Retinal pigment epithelial cell (primary cell): Measurements from ENCODE around the gene ZNRF1.

Experiments used
- DNase-seq: peaks from one replicate; pipeline ENCODE4 v3.0.0-alpha.2; 2010; ENCODE audit warnings: low read depth
- H3K4me3 ChIP-seq: 2 replicates; pipeline ENCODE4 v1.5.1; 2011; ENCODE audit warnings: mild to moderate bottlenecking, low read length, control low read depth, moderate library complexity
- CTCF ChIP-seq: conservative IDR thresholded peaks from 2 replicates; pipeline ENCODE4 v1.5.1; 2011; ENCODE audit warnings: low read depth, low read length, control low read depth, inconsistent platforms

The ZNRF1 gene

GRCh38 chr16:75048054-75048453 lies 49.2 kb downstream of the ZNRF1 start:
- no peak overlapping the region for H3K4me3 ChIP-seq
- no peak for TF ChIP-seq CTCF
- no peak for DNase-seq

GRCh38 chr16:75048530-75048929 lies 49.7 kb downstream of the ZNRF1 start:
- no peak for DNase-seq
- H3K4me3 ChIP-seq = no peak overlapping the region

GRCh38 chr16:75052481-75053202 lies 53.8 kb downstream of the ZNRF1 start:
- no peak for TF ChIP-seq CTCF
- DNase-seq = no peak
- no peak overlapping the region for H3K4me3 ChIP-seq

More at GRCh38 chr16:75048530-75048929, 49.7 kb downstream of the ZNRF1 start:
- TF ChIP-seq CTCF = no peak

- DNase-seq = no peak
- TF ChIP-seq CTCF = no peak
Measured at GRCh38 chr16:75053791-75054555, 55.1 kb downstream of the ZNRF1 start.

GRCh38 chr16:75054556-75054947 lies 55.7 kb downstream of the ZNRF1 start:
- H3K4me3 ChIP-seq = no peak overlapping the region
- no peak for DNase-seq
- TF ChIP-seq CTCF = no peak

More at GRCh38 chr16:75053791-75054555, 55.1 kb downstream of the ZNRF1 start:
- H3K4me3 ChIP-seq = no peak overlapping the region

- H3K4me3 ChIP-seq = no peak overlapping the region
- no peak for TF ChIP-seq CTCF
- DNase-seq = no peak
Measured at GRCh38 chr16:75058806-75059205, 60.0 kb downstream of the ZNRF1 start.
